ENCODE measurements around the gene MPIG6B.

The MPIG6B gene

GRCh38 chr6:31710523-31711219, 12.5 kb upstream of the MPIG6B start (continued):
- TF ChIP-seq OSR1 (CRISPR knock-in tag; IDR thresholded peaks at IDR 0.05) = no peak
- TF ChIP-seq ZFP3 (CRISPR knock-in tag; IDR thresholded peaks at IDR 0.05) = no peak
- TF ChIP-seq, protein P1, sequence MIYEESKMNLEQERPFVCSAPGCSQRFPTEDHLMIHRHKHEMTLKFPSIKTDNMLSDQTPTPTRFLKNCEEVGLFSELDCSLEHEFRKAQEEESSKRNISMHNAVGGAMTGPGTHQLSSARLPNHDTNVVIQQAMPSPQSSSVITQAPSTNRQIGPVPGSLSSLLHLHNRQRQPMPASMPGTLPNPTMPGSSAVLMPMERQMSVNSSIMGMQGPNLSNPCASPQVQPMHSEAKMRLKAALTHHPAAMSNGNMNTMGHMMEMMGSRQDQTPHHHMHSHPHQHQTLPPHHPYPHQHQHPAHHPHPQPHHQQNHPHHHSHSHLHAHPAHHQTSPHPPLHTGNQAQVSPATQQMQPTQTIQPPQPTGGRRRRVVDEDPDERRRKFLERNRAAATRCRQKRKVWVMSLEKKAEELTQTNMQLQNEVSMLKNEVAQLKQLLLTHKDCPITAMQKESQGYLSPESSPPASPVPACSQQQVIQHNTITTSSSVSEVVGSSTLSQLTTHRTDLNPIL (CRISPR knock-in tag; IDR thresholded peaks at IDR 0.05; ENCODE audit: low read depth) = no peak
- TF ChIP-seq BACH2 (CRISPR knock-in tag; IDR thresholded peaks at IDR 0.05; ENCODE audit: borderline replicate concordance) = no peak
- no peak for TF ChIP-seq PPARA (CRISPR knock-in tag; IDR thresholded peaks at IDR 0.05; ENCODE audit: borderline replicate concordance)
- TF ChIP-seq ZC3H10 (CRISPR knock-in tag; IDR thresholded peaks at IDR 0.05) = no peak
- TF ChIP-seq POU6F1 (CRISPR knock-in tag; IDR thresholded peaks at IDR 0.05; ENCODE audit: borderline replicate concordance, low read depth) = no peak

- ATAC-seq = no peak
- TF ChIP-seq ARNTL (CRISPR knock-in tag; IDR thresholded peaks at IDR 0.05; ENCODE audit: borderline replicate concordance, low read depth) = no peak
- no peak for TF ChIP-seq SNAI2 (CRISPR knock-in tag; IDR thresholded peaks at IDR 0.05)
- TF ChIP-seq GLIS3 (CRISPR knock-in tag; IDR thresholded peaks at IDR 0.05) = no peak
Measured at GRCh38 chr6:31711233-31711632, 11.9 kb upstream of the MPIG6B start.

DNA sequence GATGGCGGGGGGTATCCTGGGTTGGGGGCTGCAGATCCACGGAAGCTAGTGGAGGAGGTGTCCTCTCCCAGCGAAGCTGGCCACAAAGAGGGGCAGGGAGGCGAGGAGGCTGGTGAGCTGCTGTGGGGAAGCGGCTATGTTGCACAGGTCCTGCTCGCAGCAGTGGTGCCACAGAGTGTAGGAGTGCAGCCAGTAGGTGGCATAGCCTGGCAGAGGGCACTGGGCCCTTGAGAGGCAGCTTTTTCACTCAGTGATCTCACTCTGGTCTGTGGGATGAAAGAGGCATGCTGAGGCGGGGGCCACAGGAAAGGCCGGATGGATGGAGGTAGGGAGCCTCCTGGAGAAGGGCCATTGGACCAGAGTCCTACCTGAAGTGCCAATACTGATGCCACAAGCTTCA, 10.9 kb upstream of the MPIG6B start:
- ATAC-seq = peak; percentile 77

GRCh38 chr6:31713465-31713864, 9.7 kb upstream of the MPIG6B start:
- no peak for ATAC-seq
- TF ChIP-seq RARB (CRISPR knock-in tag; IDR thresholded peaks at IDR 0.05) (no peak), CSDC2 (CRISPR knock-in tag; IDR thresholded peaks at IDR 0.05) (no peak), GLIS3 (CRISPR knock-in tag; IDR thresholded peaks at IDR 0.05) (no peak), ESRRG (CRISPR knock-in tag; IDR thresholded peaks at IDR 0.05) (no peak), ZFP3 (CRISPR knock-in tag; IDR thresholded peaks at IDR 0.05) (no peak), TCF4 (CRISPR knock-in tag; IDR thresholded peaks at IDR 0.05; ENCODE audit: borderline replicate concordance) (no peak)

More for the DNA sequence above, 10.9 kb upstream of the MPIG6B start:
- TF ChIP-seq ZNF70 (CRISPR knock-in tag; IDR thresholded peaks at IDR 0.05) = no peak
- no peak for TF ChIP-seq TOX (CRISPR knock-in tag; IDR thresholded peaks at IDR 0.05; ENCODE audit: borderline replicate concordance)
- no peak for TF ChIP-seq BACH2 (CRISPR knock-in tag; IDR thresholded peaks at IDR 0.05; ENCODE audit: borderline replicate concordance)
- TF ChIP-seq OSR1 (CRISPR knock-in tag; IDR thresholded peaks at IDR 0.05) = no peak
- no peak for TF ChIP-seq TCF4 (CRISPR knock-in tag; IDR thresholded peaks at IDR 0.05; ENCODE audit: borderline replicate concordance)
- TF ChIP-seq, protein P2, sequence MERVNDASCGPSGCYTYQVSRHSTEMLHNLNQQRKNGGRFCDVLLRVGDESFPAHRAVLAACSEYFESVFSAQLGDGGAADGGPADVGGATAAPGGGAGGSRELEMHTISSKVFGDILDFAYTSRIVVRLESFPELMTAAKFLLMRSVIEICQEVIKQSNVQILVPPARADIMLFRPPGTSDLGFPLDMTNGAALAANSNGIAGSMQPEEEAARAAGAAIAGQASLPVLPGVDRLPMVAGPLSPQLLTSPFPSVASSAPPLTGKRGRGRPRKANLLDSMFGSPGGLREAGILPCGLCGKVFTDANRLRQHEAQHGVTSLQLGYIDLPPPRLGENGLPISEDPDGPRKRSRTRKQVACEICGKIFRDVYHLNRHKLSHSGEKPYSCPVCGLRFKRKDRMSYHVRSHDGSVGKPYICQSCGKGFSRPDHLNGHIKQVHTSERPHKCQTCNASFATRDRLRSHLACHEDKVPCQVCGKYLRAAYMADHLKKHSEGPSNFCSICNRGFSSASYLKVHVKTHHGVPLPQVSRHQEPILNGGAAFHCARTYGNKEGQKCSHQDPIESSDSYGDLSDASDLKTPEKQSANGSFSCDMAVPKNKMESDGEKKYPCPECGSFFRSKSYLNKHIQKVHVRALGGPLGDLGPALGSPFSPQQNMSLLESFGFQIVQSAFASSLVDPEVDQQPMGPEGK (CRISPR knock-in tag; IDR thresholded peaks at IDR 0.05; ENCODE audit: borderline replicate concordance) = no peak
- no peak for TF ChIP-seq ISL1 (CRISPR knock-in tag; IDR thresholded peaks at IDR 0.05)
- TF ChIP-seq ZFP3 (CRISPR knock-in tag; IDR thresholded peaks at IDR 0.05) = no peak

DNA sequence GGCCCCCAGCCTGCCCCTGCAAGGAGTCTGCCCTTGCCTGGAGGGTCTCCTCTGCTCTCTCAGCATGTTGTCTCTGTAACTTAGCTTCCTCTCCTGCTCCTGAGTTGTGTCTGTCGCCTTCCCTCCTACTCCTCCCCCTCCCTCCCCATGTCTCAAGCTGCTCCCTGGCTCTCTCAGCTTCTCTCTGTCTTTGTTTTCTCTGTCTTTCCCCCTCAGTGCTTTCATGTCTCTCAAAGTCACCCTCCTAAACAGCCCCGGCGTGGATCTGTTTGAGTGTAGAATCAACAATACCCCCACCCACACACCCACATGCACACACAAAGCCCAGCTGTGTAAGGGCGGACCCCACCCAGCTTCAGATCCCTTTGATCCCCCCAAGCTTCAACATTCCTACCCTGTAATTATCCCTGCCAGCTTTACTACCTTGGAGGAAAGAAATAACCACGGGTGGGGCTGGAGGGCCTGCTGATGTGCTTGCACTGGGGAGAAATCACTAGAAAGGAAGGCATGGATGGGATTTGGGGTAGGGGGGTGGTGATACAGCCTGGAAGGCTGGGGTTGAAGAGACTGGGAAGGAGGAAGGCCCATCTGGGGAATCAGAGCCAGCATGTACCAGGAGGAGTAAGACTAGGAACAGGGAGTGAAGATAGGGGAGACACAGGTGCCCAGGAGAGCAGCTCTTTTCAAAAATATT, 9.0 kb upstream of the MPIG6B start:
- TF ChIP-seq ZNF565 (CRISPR knock-in tag; conservative IDR thresholded peaks at IDR 0.05; ENCODE audit: low read depth) (no peak), POU6F1 (CRISPR knock-in tag; IDR thresholded peaks at IDR 0.05; ENCODE audit: borderline replicate concordance, low read depth) (no peak), GLIS3 (CRISPR knock-in tag; IDR thresholded peaks at IDR 0.05) (no peak), TCF4 (CRISPR knock-in tag; IDR thresholded peaks at IDR 0.05; ENCODE audit: borderline replicate concordance) (no peak), TSHZ2 (CRISPR knock-in tag; IDR thresholded peaks at IDR 0.05) (no peak), ZNF70 (CRISPR knock-in tag; IDR thresholded peaks at IDR 0.05) (no peak), ZFP3 (CRISPR knock-in tag; IDR thresholded peaks at IDR 0.05) (no peak), ESRRG (CRISPR knock-in tag; IDR thresholded peaks at IDR 0.05) (no peak), BACH2 (CRISPR knock-in tag; IDR thresholded peaks at IDR 0.05; ENCODE audit: borderline replicate concordance) (no peak), ARNTL (CRISPR knock-in tag; IDR thresholded peaks at IDR 0.05; ENCODE audit: borderline replicate concordance, low read depth) (no peak), ZFP30 (CRISPR knock-in tag; IDR thresholded peaks at IDR 0.05) (no peak)
- TF ChIP-seq, protein P1 (CRISPR knock-in tag; IDR thresholded peaks at IDR 0.05; ENCODE audit: low read depth) = no peak

More for the DNA sequence above, 9.0 kb upstream of the MPIG6B start:
- no peak for ATAC-seq
